ENCODE results near the gene SETD5.

- TF ChIP-seq CTCF (IDR thresholded peaks at IDR 0.05): peak; percentile 49 to 68 (median 50)
- TF ChIP-seq POLR2AphosphoS5 (IDR thresholded peaks at IDR 0.05): peak; percentile 78 to 87 (median 84)
- TF ChIP-seq POLR2A (IDR thresholded peaks at IDR 0.05): peak in 1 of 2 donors; percentile 50
Measured at GRCh38 chr3:9422712-9423424, 25.5 kb downstream of the SETD5 start.
